Neuron (in vitro differentiated cells): ENCODE results near the gene RFTN1.

Experiments
- H2AFZ ChIP-seq: one replicate; pipeline ENCODE4 v1.6.1; 2013; ENCODE audit warnings: low read depth, mild to moderate bottlenecking, inconsistent platforms, low read length, moderate library complexity
- H3K27me3 ChIP-seq: one replicate; pipeline ENCODE4 v1.6.1; 2013; ENCODE audit warnings: low read length; ENCODE audit not compliant: insufficient read depth
- H3K36me3 ChIP-seq: one replicate; pipeline ENCODE4 v1.6.1; 2013; ENCODE audit warnings: low read length; ENCODE audit not compliant: insufficient read depth
- H3K4me1 ChIP-seq: one replicate; pipeline ENCODE4 v1.6.1; 2013; ENCODE audit warnings: low read length; ENCODE audit not compliant: insufficient read depth
- H3K4me3 ChIP-seq: 2 replicates; pipeline ENCODE4 v1.5.1; 2013; ENCODE audit warnings: mild to moderate bottlenecking, low read length, moderate library complexity
- H3K9me3 ChIP-seq: one replicate; pipeline ENCODE4 v1.6.1; 2013; ENCODE audit warnings: low read length

The RFTN1 gene

GRCh38 chr3:16372362-16373292 is 140.9 kb downstream of the RFTN1 start:
- no peaks in the 10 kb centered on the region for H3K9me3 ChIP-seq
- no peak overlapping the region for H3K4me3 ChIP-seq
- peaks cover 9% of the 10 kb centered on the region for H3K4me1 ChIP-seq
- no peaks in the 10 kb centered on the region for H3K27me3 ChIP-seq
- H3K36me3 ChIP-seq, result no peaks in the 10 kb centered on the region
- no peak overlapping the region for H2AFZ ChIP-seq

GRCh38 chr3:16370872-16371740 is 142.4 kb downstream of the RFTN1 start:
- Histone ChIP-seq H3K36me3 (no peaks in the 10 kb centered on the region), H3K27me3 (no peaks in the 10 kb centered on the region), H3K4me3 (no peak overlapping the region), H3K9me3 (no peaks in the 10 kb centered on the region), H3K4me1 (peaks cover 3% of the 10 kb centered on the region), H2AFZ (no peak overlapping the region)

GRCh38 chr3:16370503-16370871 is 143.0 kb downstream of the RFTN1 start:
- Histone ChIP-seq H3K27me3 (no peaks in the 10 kb centered on the region), H3K4me3 (no peak overlapping the region), H3K9me3 (no peaks in the 10 kb centered on the region), H3K4me1 (peaks cover 3% of the 10 kb centered on the region), H2AFZ (no peak overlapping the region), H3K36me3 (no peaks in the 10 kb centered on the region)

GRCh38 chr3:16369885-16370284 is 143.6 kb downstream of the RFTN1 start:
- no peak overlapping the region for H2AFZ ChIP-seq
- no peaks in the 10 kb centered on the region for H3K36me3 ChIP-seq
- H3K4me3 ChIP-seq, result no peak overlapping the region
- H3K27me3 ChIP-seq, result no peaks in the 10 kb centered on the region
- H3K4me1 ChIP-seq, result peaks cover 3% of the 10 kb centered on the region
- no peaks in the 10 kb centered on the region for H3K9me3 ChIP-seq

DNA sequence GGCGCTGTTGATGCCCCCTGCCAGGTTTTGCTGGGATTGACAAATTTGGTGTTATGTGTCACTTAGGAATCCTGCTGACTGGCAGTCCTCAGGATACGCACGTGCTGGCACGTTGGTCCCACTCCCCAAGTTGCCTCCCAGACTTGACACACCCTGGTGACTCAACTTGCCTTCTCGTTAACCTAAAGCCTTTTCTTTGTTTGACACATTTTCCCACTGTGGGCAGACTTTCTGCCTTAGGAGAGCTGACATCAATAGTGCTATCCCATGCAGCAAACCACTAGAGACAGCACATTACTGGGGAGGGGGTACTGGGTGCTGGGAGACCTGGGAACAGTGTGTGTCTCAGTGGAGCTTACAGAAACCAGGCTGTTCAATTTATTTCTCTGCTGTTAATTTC is 144.2 kb downstream of the RFTN1 start:
- H2AFZ ChIP-seq, result no peak overlapping the region
- no peaks in the 10 kb centered on the region for H3K36me3 ChIP-seq
- H3K9me3 ChIP-seq, result no peaks in the 10 kb centered on the region
- H3K27me3 ChIP-seq, result no peaks in the 10 kb centered on the region
- H3K4me1 ChIP-seq, result peaks cover 3% of the 10 kb centered on the region
- H3K4me3 ChIP-seq, result no peak overlapping the region

DNA sequence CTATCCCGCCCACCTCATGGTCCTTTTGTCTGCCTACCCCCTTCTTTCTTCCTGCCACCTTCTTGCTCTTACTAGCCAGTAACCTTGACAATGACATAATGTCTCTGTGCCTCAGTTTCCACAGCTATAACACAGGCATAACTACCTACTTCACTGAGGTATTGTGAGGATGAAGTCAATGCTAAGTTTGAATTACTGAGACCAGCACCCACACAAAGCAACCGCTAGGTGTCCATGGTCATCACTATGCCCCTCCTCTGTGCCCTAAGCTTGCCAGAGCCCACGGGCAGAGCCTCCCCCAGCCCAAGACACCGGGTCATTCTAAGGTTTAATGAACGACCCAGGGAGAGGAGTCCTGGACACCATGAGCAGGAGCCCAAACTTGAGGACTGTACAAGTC is 146.9 kb downstream of the RFTN1 start:
- Histone ChIP-seq H3K9me3 (no peaks in the 10 kb centered on the region), H3K27me3 (no peaks in the 10 kb centered on the region), H2AFZ (no peak overlapping the region), H3K36me3 (no peaks in the 10 kb centered on the region), H3K4me3 (no peak overlapping the region), H3K4me1 (peaks cover 3% of the 10 kb centered on the region)

DNA sequence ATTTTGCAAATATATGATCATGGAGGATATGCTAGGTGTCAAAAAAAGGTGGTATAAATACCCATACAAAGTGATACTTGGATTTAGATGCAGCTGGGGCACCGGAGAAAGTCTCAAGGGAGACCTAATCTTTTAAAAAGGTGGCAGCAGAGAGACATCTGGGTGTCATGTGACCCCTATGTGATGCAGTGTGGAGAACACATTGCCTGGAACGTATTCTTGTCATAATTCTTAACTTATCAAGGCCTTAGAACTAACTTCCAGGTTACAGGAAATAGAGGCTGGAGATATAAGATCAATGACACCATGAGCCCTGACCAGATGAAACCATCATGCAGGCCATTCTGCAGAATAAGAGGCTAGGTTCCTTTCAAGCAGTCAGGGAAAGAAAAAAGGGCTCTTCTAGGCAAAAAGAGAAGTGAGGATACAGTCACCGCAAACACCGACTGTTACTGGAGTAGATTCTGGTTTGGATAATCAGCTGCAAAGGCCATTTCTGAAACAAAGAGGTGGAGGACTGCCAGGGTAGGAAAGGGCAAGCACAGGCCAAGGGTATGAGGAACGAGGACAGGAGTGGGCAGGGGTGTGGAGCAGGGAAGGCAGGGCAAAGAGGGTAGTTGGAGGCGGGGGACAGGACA is 147.9 kb downstream of the RFTN1 start:
- no peaks in the 10 kb centered on the region for H3K36me3 ChIP-seq
- H3K4me1 ChIP-seq, result peaks cover 3% of the 10 kb centered on the region
- no peak overlapping the region for H3K4me3 ChIP-seq
- H3K9me3 ChIP-seq, result no peaks in the 10 kb centered on the region
- no peaks in the 10 kb centered on the region for H3K27me3 ChIP-seq
- H2AFZ ChIP-seq, result no peak overlapping the region

DNA sequence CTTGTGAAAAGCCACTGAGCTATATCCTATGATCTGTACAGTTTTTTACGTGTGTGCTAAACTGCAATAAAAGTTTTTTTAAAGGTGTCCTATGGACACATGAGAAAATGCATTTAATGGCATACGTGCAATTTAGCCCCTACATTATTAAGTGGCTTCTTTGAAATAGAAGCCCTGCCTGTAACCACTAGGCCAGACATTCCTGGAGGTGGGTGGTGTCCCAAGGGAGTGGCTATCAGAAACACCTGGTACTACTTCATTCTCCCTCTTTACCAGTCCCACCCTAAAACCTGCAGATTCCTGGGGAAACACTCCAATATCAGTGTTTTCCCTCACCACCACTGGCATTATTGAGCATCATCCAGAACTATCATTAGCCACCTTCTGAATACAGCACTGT is 148.5 kb downstream of the RFTN1 start:
- Histone ChIP-seq H3K4me3 (no peak overlapping the region), H2AFZ (no peak overlapping the region), H3K4me1 (peaks cover 1% of the 10 kb centered on the region), H3K9me3 (no peaks in the 10 kb centered on the region), H3K36me3 (no peaks in the 10 kb centered on the region), H3K27me3 (no peaks in the 10 kb centered on the region)

GRCh38 chr3:16364323-16364722 is 149.2 kb downstream of the RFTN1 start:
- H3K27me3 ChIP-seq, result no peaks in the 10 kb centered on the region
- no peaks in the 10 kb centered on the region for H3K9me3 ChIP-seq
- H3K36me3 ChIP-seq, result no peaks in the 10 kb centered on the region
- no peak overlapping the region for H2AFZ ChIP-seq
- H3K4me3 ChIP-seq, result no peak overlapping the region
- H3K4me1 ChIP-seq, result no peaks in the 10 kb centered on the region

- Histone ChIP-seq H3K4me3 (no peak overlapping the region), H3K9me3 (no peaks in the 10 kb centered on the region), H2AFZ (no peak overlapping the region), H3K36me3 (no peaks in the 10 kb centered on the region), H3K4me1 (no peaks in the 10 kb centered on the region), H3K27me3 (no peaks in the 10 kb centered on the region)
Observed at GRCh38 chr3:16363636-16364035, 149.9 kb downstream of the RFTN1 start.

DNA sequence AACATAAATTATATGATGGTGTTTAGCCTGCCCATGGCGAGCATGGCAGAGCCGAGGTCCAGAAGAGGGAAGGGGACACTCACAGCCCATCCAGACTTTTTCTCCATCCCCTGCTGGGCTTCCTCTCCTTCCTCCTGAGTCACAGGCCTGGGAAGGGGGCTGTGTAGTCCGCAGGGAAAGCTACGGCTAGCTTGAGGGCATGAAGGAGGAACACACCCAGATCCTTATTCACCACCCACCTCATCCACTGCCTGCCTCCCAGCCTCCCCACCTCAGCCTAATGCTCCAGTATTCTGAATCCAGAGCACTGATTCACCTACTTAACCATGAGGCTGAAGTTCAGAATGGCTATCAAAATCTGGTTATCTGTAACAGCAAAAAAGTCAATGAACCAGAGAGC is 150.7 kb downstream of the RFTN1 start:
- no peaks in the 10 kb centered on the region for H3K9me3 ChIP-seq

DNA sequence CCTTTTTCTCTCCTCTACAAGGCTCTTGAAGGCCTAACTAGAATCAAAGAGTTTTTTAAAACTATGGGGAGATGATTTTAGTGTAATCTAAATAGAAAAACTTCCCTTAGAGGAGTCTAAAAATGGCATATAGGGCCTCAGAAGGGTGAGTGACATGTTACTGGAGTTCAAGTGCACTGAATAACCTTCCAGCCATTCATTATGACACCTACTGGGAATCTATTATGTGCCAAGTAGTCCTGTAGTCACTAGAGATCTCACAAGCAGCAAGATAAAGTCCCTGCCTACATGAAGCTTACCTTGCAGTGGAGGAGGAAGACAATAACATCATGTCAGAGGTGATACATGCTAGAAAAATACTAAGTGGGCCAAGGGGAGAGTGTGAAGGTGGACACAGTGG is 152.4 kb downstream of the RFTN1 start:
- no peaks in the 10 kb centered on the region for H3K27me3 ChIP-seq
- no peak overlapping the region for H3K4me3 ChIP-seq
- H3K9me3 ChIP-seq, result no peaks in the 10 kb centered on the region
- no peak overlapping the region for H2AFZ ChIP-seq
- H3K4me1 ChIP-seq, result peaks cover 15% of the 10 kb centered on the region
- H3K36me3 ChIP-seq, result no peaks in the 10 kb centered on the region

More for the DNA sequence above, 150.7 kb downstream of the RFTN1 start:
- no peaks in the 10 kb centered on the region for H3K27me3 ChIP-seq
- peaks cover 8% of the 10 kb centered on the region for H3K4me1 ChIP-seq
- no peak overlapping the region for H3K4me3 ChIP-seq
- no peak overlapping the region for H2AFZ ChIP-seq
- H3K36me3 ChIP-seq, result no peaks in the 10 kb centered on the region

GRCh38 chr3:16359331-16359730 is 154.2 kb downstream of the RFTN1 start:
- Histone ChIP-seq H3K9me3 (no peaks in the 10 kb centered on the region), H2AFZ (no peak overlapping the region), H3K36me3 (no peaks in the 10 kb centered on the region), H3K4me1 (peaks cover 16% of the 10 kb centered on the region), H3K27me3 (no peaks in the 10 kb centered on the region), H3K4me3 (no peak overlapping the region)
